K562 (cell line): ENCODE measurements around the gene VMP1. TPM values are rescaled to one million over a fixed set of nuclear protein-coding genes. Genes with fewer than 3 reads are reported as not detected.

Source experiments
- CBX8 ChIP-seq: fragments of 200-600 bp; sonication (generic); IDR thresholded peaks from 2 replicates; pipeline ENCODE4 v1.6.1; 2012; ENCODE audit warnings: borderline replicate concordance, mixed run types, low read depth, mild to moderate bottlenecking, moderate library complexity, mixed read lengths, low read length, control low read depth, inconsistent platforms; ENCODE audit not compliant: poor library complexity, severe bottlenecking; ENCODE audit errors: extremely low read depth
- ERF ChIP-seq: fragments of 450-650 bp; formaldehyde crosslinking; IDR thresholded peaks from 2 replicates; pipeline ENCODE4 v1.4.0; 2020; ENCODE audit warnings: mild to moderate bottlenecking, mixed read lengths
- GTF2E2 ChIP-seq: fragments of 200-800 bp; sonication (Bioruptor generic); IDR thresholded peaks from 2 replicates; pipeline ENCODE4 v1.6.1; 2016; ENCODE audit warnings: missing genetic modification characterization, missing compliant biosample characterization
- HDAC3 ChIP-seq: fragments of 450-650 bp; IDR thresholded peaks from 2 replicates; pipeline ENCODE4 v1.6.1; 2018; ENCODE audit warnings: borderline replicate concordance, mild to moderate bottlenecking, moderate library complexity; ENCODE audit not compliant: partially characterized antibody
- KLF1 ChIP-seq: fragments of 450-650 bp; IDR thresholded peaks from 2 replicates; pipeline ENCODE4 v1.6.1; 2016; ENCODE audit warnings: missing genetic modification characterization, missing compliant biosample characterization
- NFE2 ChIP-seq: IDR thresholded peaks from 2 replicates; pipeline ENCODE4 v1.6.1; 2014; ENCODE audit warnings: antibody characterized with exemption, low read depth
- NR2C1 ChIP-seq, 2 experiments: fragments of 450-650 bp; IDR thresholded peaks; 2 replicates each; pipeline ENCODE4 v1.6.1; 2017; ENCODE audit warnings: mild to moderate bottlenecking in 2 of 2, antibody characterized with exemption in 1 of 2, inconsistent platforms in 1 of 2, missing compliant biosample characterization in 1 of 2, missing genetic modification characterization in 1 of 2
- PHF20 ChIP-seq: fragments of 450-650 bp; IDR thresholded peaks from 2 replicates; pipeline ENCODE4 v1.6.1; 2018; ENCODE audit not compliant: partially characterized antibody
- RNF219 ChIP-seq: fragments of 250-450 bp; sonication (Bioruptor Pico); IDR thresholded peaks from 2 replicates; pipeline ENCODE4 v1.5.0; 2022; ENCODE audit warnings: mild to moderate bottlenecking
- SPI1 ChIP-seq: IDR thresholded peaks from 2 replicates; pipeline ENCODE4 v1.6.1; 2011; ENCODE audit warnings: low read depth, low read length, control low read depth, borderline replicate concordance
- ZNF174 ChIP-seq: fragments of 250-450 bp; sonication (Bioruptor Pico); IDR thresholded peaks from 2 replicates; pipeline ENCODE4 v1.4.0; 2020; ENCODE audit warnings: mild to moderate bottlenecking
- ZNF316 ChIP-seq: fragments of 450-650 bp; IDR thresholded peaks from 2 replicates; pipeline ENCODE4 v1.6.1; 2016
- ZZZ3 ChIP-seq: fragments of 450-650 bp; IDR thresholded peaks from 2 replicates; pipeline ENCODE4 v1.6.1; 2016; ENCODE audit warnings: antibody characterized with exemption, mild to moderate bottlenecking, moderate library complexity
- polyA plus RNA-seq, 8 experiments: library from polyadenylated mRNA; depleted of rRNA in 4 of 8; stranded (reverse) in 5 of 8; unstranded in 3 of 8; fragments of >200 nt; fragmentation: Nextera tagmentation in 2 of 8; fragmentation: Illumina TruSeq in 1 of 8; extraction: Ambion mirVana in 2 of 8; extraction: Trizol in 1 of 8; gene quantifications; 2 replicates each; pipeline versions ENCODE4 v1.2.1 to v1.2.3, GENCODE V29; 2011 to 2014; ENCODE audit warnings: inconsistent platforms in 1 of 8, missing spikeins in 1 of 8
- total RNA-seq, 7 experiments: library from RNA; depleted of rRNA in 6 of 7; stranded (reverse); fragments of >200 nt in 6 of 7; fragmentation: Illumina TruSeq in 2 of 7; extraction: Trizol in 2 of 7; gene quantifications; 2 replicates each; pipeline versions ENCODE4 v1.2.1 to v1.2.3, GENCODE V29; 2011 to 2021; ENCODE audit warnings: low replicate concordance in 1 of 7
- TF ChIP-seq, protein P1 (sequence below): sonication (generic); formaldehyde crosslinking; IDR thresholded peaks from 2 replicates; pipeline ENCODE4 v1.8.1; 2023; ENCODE audit warnings: mild to moderate bottlenecking, missing genetic modification reagents
- TF ChIP-seq, protein P2 (sequence below): fragments of 250-450 bp; sonication (Bioruptor Pico); IDR thresholded peaks from 2 replicates; pipeline ENCODE4 v1.5.0; 2020; ENCODE audit warnings: mild to moderate bottlenecking
- TF ChIP-seq, protein P3 (sequence below): fragments of 450-650 bp; IDR thresholded peaks from 2 replicates; pipeline ENCODE4 v1.6.1; 2017; ENCODE audit warnings: antibody characterized with exemption
- TF ChIP-seq, protein P4 (sequence below): fragments of 450-650 bp; formaldehyde crosslinking; IDR thresholded peaks from 2 replicates; pipeline ENCODE4 v1.4.0; 2020; ENCODE audit warnings: mild to moderate bottlenecking, moderate library complexity

VMP1 gene
- total and polyA plus RNA-seq, 9 of the 15 experiments (the other 6 are each of a cell fraction or from before 2014, with no cell fraction given) = 123 to 304 (median 151) TPM

- TF ChIP-seq, protein P1, sequence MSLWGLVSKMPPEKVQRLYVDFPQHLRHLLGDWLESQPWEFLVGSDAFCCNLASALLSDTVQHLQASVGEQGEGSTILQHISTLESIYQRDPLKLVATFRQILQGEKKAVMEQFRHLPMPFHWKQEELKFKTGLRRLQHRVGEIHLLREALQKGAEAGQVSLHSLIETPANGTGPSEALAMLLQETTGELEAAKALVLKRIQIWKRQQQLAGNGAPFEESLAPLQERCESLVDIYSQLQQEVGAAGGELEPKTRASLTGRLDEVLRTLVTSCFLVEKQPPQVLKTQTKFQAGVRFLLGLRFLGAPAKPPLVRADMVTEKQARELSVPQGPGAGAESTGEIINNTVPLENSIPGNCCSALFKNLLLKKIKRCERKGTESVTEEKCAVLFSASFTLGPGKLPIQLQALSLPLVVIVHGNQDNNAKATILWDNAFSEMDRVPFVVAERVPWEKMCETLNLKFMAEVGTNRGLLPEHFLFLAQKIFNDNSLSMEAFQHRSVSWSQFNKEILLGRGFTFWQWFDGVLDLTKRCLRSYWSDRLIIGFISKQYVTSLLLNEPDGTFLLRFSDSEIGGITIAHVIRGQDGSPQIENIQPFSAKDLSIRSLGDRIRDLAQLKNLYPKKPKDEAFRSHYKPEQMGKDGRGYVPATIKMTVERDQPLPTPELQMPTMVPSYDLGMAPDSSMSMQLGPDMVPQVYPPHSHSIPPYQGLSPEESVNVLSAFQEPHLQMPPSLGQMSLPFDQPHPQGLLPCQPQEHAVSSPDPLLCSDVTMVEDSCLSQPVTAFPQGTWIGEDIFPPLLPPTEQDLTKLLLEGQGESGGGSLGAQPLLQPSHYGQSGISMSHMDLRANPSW = no peak
- TF ChIP-seq, protein P2, sequence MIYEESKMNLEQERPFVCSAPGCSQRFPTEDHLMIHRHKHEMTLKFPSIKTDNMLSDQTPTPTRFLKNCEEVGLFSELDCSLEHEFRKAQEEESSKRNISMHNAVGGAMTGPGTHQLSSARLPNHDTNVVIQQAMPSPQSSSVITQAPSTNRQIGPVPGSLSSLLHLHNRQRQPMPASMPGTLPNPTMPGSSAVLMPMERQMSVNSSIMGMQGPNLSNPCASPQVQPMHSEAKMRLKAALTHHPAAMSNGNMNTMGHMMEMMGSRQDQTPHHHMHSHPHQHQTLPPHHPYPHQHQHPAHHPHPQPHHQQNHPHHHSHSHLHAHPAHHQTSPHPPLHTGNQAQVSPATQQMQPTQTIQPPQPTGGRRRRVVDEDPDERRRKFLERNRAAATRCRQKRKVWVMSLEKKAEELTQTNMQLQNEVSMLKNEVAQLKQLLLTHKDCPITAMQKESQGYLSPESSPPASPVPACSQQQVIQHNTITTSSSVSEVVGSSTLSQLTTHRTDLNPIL = no peak
- TF ChIP-seq ZNF174 (CRISPR knock-in tag) = no peak
- TF ChIP-seq ZZZ3 = no peak
- no peak for TF ChIP-seq ERF
- TF ChIP-seq CBX8 = no peak
- TF ChIP-seq, protein P3, sequence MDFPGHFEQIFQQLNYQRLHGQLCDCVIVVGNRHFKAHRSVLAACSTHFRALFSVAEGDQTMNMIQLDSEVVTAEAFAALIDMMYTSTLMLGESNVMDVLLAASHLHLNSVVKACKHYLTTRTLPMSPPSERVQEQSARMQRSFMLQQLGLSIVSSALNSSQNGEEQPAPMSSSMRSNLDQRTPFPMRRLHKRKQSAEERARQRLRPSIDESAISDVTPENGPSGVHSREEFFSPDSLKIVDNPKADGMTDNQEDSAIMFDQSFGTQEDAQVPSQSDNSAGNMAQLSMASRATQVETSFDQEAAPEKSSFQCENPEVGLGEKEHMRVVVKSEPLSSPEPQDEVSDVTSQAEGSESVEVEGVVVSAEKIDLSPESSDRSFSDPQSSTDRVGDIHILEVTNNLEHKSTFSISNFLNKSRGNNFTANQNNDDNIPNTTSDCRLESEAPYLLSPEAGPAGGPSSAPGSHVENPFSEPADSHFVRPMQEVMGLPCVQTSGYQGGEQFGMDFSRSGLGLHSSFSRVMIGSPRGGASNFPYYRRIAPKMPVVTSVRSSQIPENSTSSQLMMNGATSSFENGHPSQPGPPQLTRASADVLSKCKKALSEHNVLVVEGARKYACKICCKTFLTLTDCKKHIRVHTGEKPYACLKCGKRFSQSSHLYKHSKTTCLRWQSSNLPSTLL = no peak
- TF ChIP-seq RNF219 = no peak
- TF ChIP-seq PHF20 = no peak
- no peak for TF ChIP-seq NFE2
- TF ChIP-seq SPI1 = no peak
- no peak for TF ChIP-seq ZNF316
- TF ChIP-seq, protein P4, sequence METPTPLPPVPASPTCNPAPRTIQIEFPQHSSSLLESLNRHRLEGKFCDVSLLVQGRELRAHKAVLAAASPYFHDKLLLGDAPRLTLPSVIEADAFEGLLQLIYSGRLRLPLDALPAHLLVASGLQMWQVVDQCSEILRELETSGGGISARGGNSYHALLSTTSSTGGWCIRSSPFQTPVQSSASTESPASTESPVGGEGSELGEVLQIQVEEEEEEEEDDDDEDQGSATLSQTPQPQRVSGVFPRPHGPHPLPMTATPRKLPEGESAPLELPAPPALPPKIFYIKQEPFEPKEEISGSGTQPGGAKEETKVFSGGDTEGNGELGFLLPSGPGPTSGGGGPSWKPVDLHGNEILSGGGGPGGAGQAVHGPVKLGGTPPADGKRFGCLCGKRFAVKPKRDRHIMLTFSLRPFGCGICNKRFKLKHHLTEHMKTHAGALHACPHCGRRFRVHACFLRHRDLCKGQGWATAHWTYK (CRISPR knock-in tag) = no peak
- no peak for TF ChIP-seq KLF1
- TF ChIP-seq HDAC3 = no peak
- TF ChIP-seq NR2C1 (IDR thresholded peaks at IDR 0.05) = no peak
- TF ChIP-seq NR2C1 (tag; IDR thresholded peaks at IDR 0.05) = no peak
- peak; percentile 73 for TF ChIP-seq GTF2E2 (tag)
Observed at GRCh38 chr17:59753522-59754467, 46.3 kb downstream of the VMP1 start (continued).
